GM21381 (cell line): ENCODE results near the gene CCBE1.
A peak's percentile ranks its signal among the peaks of the same experiment; 100 is the strongest.

Source experiments
- ATAC-seq: cut with Tn5 transposase; IDR thresholded peaks from one replicate; pipeline ENCODE4 v1.9.1; 2021; ENCODE audit warnings: mild to moderate bottlenecking, moderate library complexity; ENCODE audit not compliant: unreplicated experiment

CCBE1 gene

DNA sequence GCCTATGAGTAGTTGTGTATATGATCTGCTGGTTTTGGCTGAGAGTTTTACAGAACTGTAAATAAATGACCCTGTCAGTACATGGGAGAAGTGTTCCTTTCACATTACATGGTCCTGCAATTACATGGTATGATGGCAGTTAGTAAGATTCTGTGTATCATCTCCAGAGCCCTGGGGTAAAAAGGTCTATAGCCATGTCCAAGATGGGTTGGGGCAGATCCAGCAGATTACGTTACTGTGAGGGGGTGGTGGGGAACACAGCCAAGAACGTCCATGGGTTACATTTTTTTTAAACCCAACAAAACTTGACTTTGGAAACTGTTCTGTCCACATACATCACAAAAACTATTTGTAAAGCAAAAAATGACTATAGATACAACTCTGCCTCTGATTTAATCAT is 274.0 kb downstream of the CCBE1 start:
- no peak for ATAC-seq

DNA sequence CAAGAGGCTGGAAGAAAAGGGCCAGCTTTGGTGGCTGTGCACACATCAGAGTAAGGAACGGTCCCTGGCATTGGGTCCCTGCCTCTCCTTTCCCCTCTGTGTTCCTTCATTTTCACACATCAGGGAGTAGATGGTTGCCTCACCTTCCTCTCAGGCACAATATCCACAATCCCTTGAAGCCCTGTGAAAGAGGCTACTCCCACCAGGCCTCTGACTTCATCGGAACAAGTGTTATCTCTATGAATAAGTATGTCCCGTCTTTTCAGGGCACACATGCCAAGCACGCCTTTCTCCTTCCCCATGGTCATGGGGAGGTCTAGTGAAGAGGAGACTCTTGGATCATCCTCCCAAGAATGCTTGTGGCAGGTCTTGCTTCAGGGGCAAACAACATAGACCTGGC is 277.0 kb downstream of the CCBE1 start:
- ATAC-seq, result no peak

DNA sequence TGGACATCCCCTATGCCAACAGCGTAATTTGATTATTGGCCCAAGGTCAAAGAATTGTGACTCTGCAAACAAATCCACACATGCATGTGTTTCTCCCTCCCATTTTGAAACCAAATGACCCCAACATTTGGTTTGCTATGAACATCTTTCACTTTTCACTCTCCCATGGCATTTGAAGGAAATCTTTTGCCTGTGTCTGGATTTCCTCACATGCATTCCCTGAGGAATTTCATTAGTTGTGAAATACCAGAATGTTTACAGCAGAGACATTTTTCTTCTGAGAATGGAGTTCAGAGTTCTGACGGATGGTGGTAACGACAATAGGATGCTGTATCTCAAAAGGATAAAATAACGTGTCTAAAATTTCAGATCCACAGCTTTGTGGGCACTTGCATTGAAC is 277.8 kb downstream of the CCBE1 start:
- no peak for ATAC-seq

DNA sequence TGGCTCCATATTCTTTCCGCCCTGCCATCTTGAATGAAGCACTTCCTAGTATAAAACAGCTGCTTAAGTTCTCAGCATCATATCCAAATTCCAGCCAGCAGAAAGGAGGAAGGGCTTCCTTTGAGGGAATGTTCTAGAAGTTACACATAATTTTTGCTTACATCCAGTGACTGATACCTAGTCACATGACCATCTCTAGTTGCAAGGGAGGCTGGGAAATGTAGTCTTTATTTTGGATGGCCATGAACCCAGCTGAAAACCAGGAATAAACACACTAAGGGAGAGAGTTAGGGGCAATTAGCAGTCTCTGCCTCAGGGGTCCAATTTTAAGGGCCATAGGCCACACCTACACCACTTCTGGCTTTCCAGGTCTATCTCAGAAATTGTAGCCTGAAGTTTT is 280.4 kb downstream of the CCBE1 start:
- ATAC-seq, result no peak

DNA sequence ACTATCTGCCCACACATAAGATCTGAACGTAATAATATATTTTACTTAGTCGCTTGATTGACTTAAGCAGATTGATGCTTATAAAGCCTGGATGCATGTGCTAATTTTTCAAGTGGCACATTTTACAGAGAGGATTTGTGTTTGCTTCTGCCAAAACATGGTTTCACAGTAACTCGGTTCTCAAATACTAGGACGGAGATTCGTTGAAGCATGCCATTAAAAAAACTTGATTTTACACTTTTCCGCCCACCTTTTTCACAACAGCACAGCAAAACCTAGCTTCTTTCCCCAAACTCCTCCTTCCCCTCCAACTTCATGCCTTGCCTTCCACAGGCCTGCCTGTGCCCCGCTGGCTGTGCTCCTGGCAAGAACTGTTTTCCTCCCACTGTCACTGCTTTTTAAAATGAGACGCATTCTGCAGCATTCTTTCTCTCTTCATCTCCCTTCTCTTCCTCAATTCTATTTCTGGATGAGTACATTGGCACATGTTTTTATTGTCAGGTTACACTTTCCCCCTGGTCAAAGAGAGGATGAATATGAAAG is 283.0 kb downstream of the CCBE1 start:
- no peak for ATAC-seq

DNA sequence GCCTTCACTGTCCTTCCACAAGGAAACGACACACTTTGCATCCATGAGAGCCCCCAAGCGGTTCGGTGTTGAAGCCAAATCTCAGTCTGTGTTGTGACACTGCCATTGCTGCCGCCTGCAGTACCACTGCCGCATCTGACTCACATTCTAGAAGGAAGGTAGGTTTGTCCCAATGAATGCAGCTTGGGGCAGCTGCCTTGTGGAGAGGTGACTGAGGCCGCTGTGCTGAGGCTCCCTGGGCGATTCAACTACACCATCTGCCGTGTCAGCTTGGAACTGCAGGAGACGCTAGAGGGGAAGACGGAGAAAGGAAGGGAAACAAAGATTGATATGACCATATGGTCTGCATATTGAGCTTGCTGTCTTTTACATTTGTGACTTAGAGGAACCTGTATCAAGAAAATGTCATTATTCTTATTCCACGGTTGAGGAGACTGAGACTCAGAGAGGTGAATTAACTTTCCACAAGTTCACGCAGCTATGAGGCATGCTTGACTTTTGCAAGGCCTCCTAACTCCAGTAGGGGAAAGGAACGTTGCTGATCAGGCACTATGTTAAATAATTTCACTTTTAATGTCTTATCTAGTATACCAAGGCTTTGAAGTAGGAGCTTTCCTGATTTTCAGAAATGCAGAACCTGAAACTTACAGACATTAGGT is 294.7 kb downstream of the CCBE1 start:
- ATAC-seq, result peak; percentile 91

DNA sequence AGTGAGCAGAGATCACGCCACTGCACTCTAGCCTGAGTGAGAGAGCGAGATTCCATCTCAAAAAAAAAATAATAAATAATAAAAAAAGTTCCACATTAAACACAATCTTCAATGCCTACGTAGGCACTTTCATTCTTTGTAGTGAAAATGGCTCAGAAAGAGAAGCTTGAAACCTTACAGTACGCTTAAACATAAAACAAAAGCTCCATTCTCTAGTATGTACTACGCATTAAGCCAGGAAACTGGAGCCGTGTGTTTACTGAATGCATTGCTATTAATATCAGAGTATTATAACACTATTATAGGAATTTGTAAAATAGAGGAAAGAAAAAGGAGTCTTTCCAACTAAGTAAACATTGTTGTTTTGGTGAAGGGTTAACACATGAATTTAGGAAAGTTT is 296.8 kb downstream of the CCBE1 start:
- no peak for ATAC-seq

DNA sequence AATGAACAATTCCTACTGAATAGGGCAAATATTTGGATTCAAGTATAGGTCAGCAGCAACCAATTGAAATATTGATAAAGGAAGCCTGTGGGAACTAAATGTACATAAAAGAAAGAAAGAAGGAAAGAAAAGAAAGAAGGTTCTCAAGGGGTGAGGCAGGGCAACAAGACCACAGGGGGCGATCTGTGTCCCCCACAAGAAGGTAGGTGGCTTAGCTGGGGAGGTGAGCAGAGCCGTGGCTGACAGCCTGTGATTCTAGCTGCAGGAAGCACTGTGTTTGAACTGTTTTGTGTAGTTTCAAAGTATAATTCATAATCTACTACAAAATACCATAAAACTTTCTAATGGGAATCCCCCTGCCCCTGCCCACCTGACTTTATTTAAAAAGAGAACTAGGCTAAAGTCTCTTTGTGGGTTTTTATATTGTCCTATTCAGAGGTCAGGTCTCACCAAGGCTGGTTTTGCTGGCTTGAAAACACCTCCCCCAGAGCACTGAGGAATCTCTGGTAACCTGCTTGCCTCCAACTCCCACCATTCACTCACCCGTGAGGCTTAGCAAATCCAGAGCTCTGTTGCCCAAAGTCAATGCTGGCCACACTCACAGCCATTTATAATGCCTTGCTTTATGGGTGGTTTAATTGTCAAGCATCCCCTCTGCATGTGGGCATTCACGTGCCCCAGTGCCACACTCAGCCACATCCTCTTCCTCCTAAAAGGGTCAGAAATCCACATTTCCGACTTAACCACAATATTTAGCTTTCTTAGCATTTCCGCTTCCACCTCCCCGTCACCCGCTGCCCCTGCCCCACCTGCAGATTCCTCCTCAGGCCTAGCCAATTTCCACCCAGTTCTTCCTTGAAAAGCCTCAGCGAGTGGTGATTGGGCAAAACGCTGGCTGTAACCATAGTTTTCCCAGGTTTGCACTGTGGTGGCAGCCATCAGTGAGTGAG is 301.7 kb downstream of the CCBE1 start:
- ATAC-seq, result no peak

DNA sequence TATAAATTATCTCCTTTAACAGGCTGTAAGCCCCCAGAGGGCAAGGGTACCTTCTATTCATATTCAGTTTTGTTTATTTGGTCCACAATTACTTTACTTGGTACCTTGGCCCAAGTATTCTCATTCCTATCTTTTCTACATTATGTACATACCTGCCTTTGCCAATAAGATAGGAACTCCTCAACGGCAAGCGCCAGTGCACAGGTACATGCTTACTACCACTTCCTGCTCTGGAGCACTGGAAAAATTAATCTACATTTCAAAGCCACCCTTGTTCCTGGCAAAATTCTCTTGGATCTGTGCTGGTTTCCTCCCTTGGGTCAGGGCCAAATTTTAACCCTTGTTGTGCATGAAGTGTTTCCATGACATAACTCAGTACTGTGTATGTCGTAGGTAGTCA is 303.8 kb downstream of the CCBE1 start:
- no peak for ATAC-seq

DNA sequence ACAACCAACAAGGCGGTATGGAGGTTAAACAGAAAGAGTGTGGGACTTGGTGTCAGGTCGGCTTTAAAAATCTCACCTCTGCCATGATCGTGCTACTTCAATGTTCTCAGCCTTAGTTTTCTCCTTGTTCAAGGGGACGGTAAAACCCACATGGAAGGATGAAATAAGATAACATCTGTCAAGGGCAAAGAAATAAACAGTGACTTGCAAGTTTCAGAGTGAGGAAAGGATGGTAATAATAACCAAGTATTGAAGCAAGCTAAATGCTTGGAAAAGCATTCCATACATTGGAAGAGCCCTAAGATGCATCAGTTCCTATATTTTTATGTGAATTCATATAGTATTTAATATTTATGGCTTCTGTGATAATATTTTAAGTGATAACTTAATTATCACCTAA is 308.4 kb downstream of the CCBE1 start:
- no peak for ATAC-seq

DNA sequence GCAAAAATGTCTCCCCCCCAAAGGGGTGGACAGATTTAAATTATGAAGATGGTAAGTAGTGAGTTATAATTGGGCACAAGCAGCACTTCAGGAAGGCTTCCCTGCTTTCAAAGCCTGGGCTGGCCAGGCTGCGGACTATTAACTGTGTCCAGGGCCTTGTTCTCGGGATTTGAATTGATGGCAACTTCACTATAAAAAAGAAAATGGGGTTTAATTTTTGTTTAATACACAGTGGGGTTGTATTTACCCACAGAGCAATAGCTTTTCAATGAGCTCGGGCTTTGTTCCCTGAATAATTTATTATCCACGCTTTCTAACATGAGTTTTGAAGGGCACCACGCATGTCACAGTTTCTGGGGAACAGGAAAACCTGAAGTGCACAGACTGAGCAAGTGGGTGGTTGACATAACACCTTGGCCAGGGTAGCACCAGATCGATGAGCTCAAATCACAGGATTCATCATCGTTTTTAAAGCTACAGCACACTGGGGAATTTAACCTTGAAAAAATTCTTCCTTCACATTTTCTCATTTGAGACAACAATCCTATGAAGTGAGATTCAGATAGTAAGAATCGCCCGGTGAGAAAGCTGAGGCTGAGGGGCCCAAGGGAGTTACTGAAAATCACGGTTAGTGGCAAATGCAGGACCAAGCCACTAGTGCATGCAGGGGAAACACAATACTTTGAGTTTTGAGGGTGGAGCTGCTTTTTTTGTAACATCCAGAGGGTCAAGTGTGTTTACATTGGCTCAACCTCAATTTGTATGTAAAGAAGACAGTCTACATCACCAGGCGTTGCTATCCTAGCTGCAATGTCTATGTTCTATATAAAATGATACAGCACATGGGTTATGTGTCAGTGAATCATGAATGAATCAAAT is 309.3 kb downstream of the CCBE1 start:
- ATAC-seq, result no peak

DNA sequence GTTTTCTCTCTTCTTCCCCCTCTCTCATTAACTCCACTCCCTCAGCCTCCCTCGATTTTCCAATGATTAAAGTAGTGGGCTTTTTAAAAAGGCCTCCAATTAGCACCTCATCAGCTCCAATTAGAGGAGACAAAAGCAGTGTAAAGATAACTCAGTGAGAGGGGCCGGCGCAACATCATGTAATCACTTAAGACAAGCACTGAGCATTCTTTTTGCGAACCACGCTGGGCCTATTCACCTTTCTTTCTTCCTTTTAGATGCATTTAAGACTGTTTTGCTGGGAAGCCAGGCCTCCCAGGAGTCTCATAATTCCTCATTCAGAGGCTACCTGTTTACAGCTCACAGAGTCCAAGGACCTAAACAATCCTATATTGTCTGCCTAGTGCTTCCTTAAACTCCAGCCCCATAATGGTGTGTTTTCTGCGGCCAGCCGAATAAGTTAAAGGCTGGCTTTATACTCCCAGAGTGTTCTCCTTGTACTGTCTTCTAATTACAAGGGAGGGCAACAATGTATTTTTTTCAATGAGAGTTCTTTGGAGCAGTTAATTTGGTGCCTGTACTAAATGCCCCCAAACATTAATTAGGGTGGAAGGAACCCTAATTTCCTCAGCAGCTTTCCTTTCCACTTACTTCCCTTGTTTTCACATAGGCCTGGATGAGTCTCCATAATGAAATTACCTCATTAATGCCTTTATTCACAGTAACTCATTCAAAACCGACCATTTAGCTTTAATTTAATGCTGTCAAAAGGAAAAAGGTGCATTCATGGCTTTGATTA is 310.1 kb downstream of the CCBE1 start:
- ATAC-seq, result no peak

DNA sequence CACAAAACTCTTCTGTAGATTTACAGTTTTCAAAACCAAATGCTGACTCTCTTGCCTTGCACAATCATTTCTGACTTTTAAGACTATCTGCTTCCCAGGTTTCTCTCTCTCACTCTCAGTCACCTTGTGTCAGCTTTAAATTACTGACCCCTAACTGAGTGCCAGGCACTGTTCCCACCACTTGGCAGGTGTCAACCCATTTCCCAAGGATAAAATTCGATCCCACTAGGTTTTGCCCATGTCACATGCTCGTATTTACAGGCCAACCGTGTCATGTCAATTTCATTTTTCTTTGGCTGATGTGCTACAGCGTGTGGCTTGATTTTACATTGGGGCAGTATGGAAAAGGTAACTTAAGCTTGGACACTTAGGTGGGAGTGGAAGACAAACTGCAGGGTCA is 312.0 kb downstream of the CCBE1 start:
- ATAC-seq, result no peak

DNA sequence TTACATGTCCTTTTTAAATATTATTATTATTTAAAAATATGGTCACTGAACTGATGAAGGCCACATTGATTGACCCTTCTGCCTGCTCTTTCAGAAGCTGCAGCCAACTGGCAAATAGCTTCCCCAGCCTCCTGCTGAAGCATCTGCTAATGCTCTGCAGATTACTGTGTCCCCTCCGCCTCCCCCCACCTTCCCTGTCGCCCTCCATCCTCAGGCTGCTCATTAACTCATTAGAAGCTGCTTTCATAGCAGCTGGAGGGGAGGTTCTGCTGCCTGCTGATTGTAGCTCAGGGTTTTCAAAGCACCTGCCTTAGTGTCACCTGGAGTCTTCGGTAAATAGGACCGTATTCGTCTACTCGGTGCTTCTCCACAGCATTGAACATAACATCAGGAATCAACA is 313.4 kb downstream of the CCBE1 start:
- ATAC-seq, result no peak

DNA sequence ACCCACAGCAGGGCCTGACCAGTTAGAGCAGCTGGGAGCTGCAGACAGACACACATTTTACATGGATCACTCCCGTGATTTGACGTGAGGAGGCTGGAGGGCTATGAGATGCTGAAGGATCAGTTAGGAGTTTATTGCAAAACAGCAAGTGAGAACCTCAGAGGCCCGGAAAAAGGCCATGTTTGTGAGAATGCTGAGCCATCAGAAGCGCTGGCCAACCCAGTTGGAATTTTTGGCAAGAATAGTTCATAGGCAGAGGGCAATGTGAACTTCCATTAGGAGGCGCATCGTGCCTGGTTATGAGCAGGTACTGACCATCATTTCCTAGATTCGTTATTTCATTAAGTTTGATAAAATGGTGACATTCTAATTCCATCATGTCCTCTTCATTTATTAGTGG is 314.8 kb downstream of the CCBE1 start:
- ATAC-seq, result no peak

DNA sequence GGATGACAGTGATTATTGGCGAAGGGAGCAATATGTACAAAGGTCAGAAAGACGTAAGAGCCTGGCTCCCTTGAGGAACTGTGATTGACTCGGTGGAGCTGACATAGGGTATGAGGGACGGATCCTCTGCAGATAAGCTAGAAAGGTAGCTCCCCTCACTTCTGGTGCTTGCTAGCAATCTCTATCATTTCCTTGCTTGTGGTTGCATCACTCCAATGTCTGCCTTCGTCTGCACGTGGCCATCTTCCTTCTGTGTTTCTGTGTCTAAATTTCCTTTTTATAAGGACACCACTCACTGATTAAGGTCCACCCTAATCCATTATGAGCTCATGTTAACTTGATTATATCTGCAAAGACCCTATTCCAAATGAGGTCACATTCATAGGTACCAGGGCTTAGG is 315.3 kb downstream of the CCBE1 start:
- no peak for ATAC-seq
